ENCODE data around the gene GLTP. TPM values are rescaled to one million over a fixed set of nuclear protein-coding genes. Genes with fewer than 3 reads are reported as not detected.
"Not testable (repeated sequence)": the region's sequence is repeated elsewhere in the genome, so short reads cannot be mapped to it uniquely, and the experiment has no call there.

GLTP gene
- total RNA-seq, 2 donors from 2014 or later, result 42.4 to 48.9 TPM

DNA sequence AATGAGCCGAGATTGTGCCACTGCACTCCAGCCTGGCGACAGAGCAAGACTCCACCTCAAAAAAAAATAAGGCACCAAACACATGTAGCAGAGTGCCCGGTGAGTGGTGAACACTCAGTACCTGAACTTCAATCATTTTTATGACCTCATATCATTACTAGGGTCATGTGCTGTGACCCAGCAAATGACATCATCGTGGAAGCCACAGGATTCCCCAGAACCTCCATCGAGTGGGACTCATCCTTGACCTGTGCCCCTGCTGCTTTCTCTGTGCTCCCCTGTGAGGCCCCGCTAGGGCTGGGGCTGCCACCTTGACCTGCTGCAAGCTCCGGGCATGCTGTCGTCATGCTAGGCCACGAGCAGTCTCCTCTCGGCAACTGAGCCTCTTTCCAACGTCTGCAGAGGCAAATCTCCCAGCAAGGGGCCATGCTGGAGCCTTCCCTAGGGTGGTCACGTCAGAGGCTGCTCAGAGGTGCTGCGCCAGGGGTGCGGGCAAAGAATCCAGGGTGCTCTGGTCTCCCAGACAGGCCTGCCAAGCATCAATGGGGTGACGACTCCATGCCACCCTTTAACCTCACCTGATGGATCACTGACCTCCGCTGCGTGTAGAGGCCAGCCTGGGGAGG lies 18.5 kb downstream of the GLTP start:
- Histone ChIP-seq H3K9me3 (no peaks in the 10 kb centered on the region), H3K27me3 (replicated peaks; ENCODE audit: insufficient read depth) (no peaks in the 10 kb centered on the region), H3K27ac (no peak overlapping the region), H3K4me3 (no peak overlapping the region), H3K36me3 (peaks cover 18% of the 10 kb centered on the region), H3K4me1 (ENCODE audit: control insufficient read depth in 1 of 2, low read depth in 2 of 2) (peaks cover 5 to 16% of the 10 kb centered on the region in 2 donors)
- TF ChIP-seq, protein P1, sequence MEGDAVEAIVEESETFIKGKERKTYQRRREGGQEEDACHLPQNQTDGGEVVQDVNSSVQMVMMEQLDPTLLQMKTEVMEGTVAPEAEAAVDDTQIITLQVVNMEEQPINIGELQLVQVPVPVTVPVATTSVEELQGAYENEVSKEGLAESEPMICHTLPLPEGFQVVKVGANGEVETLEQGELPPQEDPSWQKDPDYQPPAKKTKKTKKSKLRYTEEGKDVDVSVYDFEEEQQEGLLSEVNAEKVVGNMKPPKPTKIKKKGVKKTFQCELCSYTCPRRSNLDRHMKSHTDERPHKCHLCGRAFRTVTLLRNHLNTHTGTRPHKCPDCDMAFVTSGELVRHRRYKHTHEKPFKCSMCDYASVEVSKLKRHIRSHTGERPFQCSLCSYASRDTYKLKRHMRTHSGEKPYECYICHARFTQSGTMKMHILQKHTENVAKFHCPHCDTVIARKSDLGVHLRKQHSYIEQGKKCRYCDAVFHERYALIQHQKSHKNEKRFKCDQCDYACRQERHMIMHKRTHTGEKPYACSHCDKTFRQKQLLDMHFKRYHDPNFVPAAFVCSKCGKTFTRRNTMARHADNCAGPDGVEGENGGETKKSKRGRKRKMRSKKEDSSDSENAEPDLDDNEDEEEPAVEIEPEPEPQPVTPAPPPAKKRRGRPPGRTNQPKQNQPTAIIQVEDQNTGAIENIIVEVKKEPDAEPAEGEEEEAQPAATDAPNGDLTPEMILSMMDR (IDR thresholded peaks at IDR 0.05), result no peak
- no peak for ATAC-seq (ENCODE audit: insufficient number of reproducible peaks, low FRiP score, low read depth)
- no peak for DNase-seq (ENCODE audit: low spot score)

DNA sequence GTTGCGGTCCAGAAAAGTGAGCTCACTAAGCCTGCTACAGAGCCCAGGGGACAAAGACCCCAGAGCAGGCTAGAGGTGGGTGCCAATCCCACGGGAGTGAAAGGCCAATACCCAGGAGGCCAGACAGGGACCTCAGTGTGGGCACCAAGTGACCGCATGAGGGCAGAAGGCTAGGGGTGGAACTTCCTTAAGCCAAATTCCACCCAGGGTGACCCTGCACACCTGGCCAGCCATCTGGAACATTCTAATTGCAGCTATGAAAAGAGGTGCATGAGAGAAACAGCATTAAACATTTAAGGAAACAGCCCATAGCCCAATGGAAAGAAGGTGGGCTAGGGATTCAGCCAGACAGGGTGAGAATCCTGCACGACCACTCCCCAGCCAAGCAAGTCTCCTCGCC lies 19.4 kb downstream of the GLTP start:
- H3K4me1 ChIP-seq (ENCODE audit: control insufficient read depth in 1 of 2, low read depth in 2 of 2), result peaks cover 5 to 16% of the 10 kb centered on the region in 2 donors
- ATAC-seq (ENCODE audit: insufficient number of reproducible peaks, low FRiP score, low read depth), result no peak

DNA sequence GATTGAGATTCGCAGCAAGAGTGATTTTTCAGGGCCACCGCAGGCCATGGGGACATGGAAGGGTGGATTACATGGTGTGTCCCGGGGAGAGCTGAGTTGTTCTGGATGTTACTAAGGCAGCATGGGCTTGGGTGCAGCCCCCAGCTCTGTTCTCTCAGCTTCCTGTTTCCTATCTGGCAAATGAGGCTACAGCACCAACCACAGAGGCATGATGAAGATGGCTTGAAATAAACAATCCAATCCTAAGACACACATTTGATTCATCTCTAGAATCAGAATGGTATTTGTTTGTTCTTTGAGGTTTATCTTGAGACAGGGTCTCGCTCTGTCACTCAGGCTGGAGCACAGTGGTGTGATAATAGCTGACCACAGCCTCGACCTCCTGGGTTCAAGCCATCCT lies 21.6 kb downstream of the GLTP start:
- Histone ChIP-seq H3K27ac (no peak overlapping the region), H3K27me3 (replicated peaks; ENCODE audit: insufficient read depth) (no peaks in the 10 kb centered on the region), H3K4me3 (no peak overlapping the region), H3K4me1 (ENCODE audit: control insufficient read depth in 1 of 2, low read depth in 2 of 2) (peaks cover 0 to 2% of the 10 kb centered on the region in 2 donors), H3K36me3 (peaks cover 36% of the 10 kb centered on the region), H3K9me3 (no peaks in the 10 kb centered on the region)
- no peak for DNase-seq (ENCODE audit: low spot score)
- no peak for ATAC-seq (ENCODE audit: insufficient number of reproducible peaks, low FRiP score, low read depth)
- TF ChIP-seq, protein P1 (IDR thresholded peaks at IDR 0.05), result no peak

More for the DNA sequence above, 19.4 kb downstream of the GLTP start:
- Histone ChIP-seq H3K36me3 (peaks cover 25% of the 10 kb centered on the region), H3K4me3 (no peak overlapping the region), H3K27me3 (replicated peaks; ENCODE audit: insufficient read depth) (no peaks in the 10 kb centered on the region), H3K27ac (no peak overlapping the region), H3K9me3 (no peaks in the 10 kb centered on the region)
- TF ChIP-seq, protein P1 (IDR thresholded peaks at IDR 0.05), result no peak
- DNase-seq (ENCODE audit: low spot score), result no peak

DNA sequence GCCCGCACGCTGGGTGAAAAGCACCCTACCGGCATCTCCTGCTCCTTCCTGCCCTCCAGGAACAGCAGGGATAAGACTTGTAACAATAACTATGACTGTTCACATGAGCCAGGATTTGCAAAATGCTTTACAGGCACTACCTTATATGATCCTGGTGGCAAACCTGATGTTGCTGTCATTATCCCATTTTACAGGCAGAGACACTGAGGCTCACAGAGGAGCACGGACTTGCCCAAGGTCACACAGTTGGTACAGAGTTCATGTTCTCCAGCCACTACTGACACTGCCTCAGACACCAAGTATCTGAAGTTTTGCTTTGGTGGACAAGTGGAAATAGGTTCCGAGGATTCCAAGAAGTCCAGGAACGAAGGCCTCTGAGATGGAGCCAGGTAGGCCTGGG lies 22.6 kb downstream of the GLTP start:
- ATAC-seq (ENCODE audit: insufficient number of reproducible peaks, low FRiP score, low read depth) (no peak), DNase-seq (ENCODE audit: low spot score) (no peak)
- H3K4me1 ChIP-seq (ENCODE audit: control insufficient read depth in 1 of 2, low read depth in 2 of 2), result no peaks in the 10 kb centered on the region
- no peaks in the 10 kb centered on the region for H3K9me3 ChIP-seq
- H3K27me3 ChIP-seq (replicated peaks; ENCODE audit: insufficient read depth), result no peaks in the 10 kb centered on the region
- no peak overlapping the region for H3K27ac ChIP-seq
- no peak overlapping the region for H3K4me3 ChIP-seq
- H3K36me3 ChIP-seq, result peaks cover 36% of the 10 kb centered on the region
- TF ChIP-seq, protein P1 (IDR thresholded peaks at IDR 0.05), result no peak

DNA sequence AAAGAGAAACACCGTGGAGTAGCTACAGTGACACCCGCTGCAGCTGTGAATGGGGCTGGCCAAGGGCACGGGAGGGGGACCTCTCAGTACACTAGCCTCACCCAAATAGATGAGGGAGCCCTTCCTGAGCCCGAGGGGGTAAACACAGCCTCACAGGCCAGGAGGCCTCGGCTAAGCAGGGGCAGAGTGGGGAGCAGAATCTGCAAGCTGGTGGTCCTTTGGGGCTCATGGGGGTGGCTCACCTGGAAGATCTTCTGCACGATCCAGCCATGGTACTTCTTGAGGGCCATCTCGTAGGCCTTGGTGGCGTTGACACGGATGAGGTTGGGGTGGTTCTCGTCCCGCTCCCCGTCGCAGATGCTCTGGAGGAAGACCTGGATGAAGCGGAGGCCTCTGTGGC lies 25.0 kb downstream of the GLTP start:
- no peaks in the 10 kb centered on the region for H3K9me3 ChIP-seq
- no peak overlapping the region for H3K4me3 ChIP-seq
- no peak for DNase-seq (ENCODE audit: low spot score)
- no peaks in the 10 kb centered on the region for H3K4me1 ChIP-seq (ENCODE audit: control insufficient read depth in 1 of 2, low read depth in 2 of 2)
- H3K36me3 ChIP-seq, result peaks cover 34% of the 10 kb centered on the region
- H3K27ac ChIP-seq, result no peak overlapping the region
- no peaks in the 10 kb centered on the region for H3K27me3 ChIP-seq (replicated peaks; ENCODE audit: insufficient read depth)
- TF ChIP-seq, protein P1 (IDR thresholded peaks at IDR 0.05), result no peak
- no peak for ATAC-seq (ENCODE audit: insufficient number of reproducible peaks, low FRiP score, low read depth)

DNA sequence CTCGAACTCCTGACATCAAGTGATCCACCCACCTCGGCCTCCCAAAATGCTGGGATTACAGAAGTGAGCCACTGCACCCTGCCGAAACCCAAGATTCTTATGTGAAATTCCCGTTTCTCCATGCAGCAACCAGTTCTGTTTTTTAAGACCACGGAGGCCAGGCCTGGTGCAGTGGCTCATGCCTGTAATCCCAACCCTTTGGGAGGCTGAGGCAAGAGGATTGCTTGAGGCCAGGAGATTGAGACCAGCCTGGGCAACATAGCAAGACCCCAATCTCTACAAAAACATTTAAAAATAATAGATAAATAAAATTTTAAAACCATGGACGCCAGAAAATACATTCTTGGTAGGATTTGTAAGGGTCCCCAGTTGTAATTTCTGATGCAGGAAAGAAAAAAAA lies 29.8 kb downstream of the GLTP start:
- not testable (repeated sequence) for ATAC-seq (ENCODE audit: insufficient number of reproducible peaks, low FRiP score, low read depth); DNase-seq (ENCODE audit: low spot score); H3K27me3 ChIP-seq (replicated peaks; ENCODE audit: insufficient read depth); H3K4me1 ChIP-seq (ENCODE audit: control insufficient read depth in 1 of 2, low read depth in 2 of 2); H3K9me3 ChIP-seq; H3K4me3 ChIP-seq; H3K27ac ChIP-seq
- peaks cover 15% of the 10 kb centered on the region for H3K36me3 ChIP-seq

All from thoracic aorta (tissue), 2 donors.